Measurements from ENCODE around the gene CSPG5. TPM values are rescaled to one million over a fixed set of nuclear protein-coding genes. Genes with fewer than 3 reads are reported as not detected.

CSPG5 gene
- total RNA-seq: 0.67 TPM

GRCh38 chr3:47578691-47579632, at the start of gene CSPG5:
TSS of gene CSPG5 (minus strand) at chr3:47578865. CDS start at chr3:47578693, 172 bp downstream.
- intact Hi-C loops (cut with DNase I): no loop called here
- peak; percentile 59 for DNase-seq (ENCODE audit: low spot score)
- no peak for ATAC-seq

- ATAC-seq: no peak
- no peak for DNase-seq (ENCODE audit: low spot score)
- intact Hi-C loops (cut with DNase I): no loop called here
These were observed 49.8 kb upstream of the CSPG5 start for GRCh38 chr3:47628426-47628825.

- DNase-seq (ENCODE audit: low spot score) (no peak), ATAC-seq (no peak)
- intact Hi-C loops (cut with DNase I): no loop called here
These were observed 44.2 kb upstream of the CSPG5 start for GRCh38 chr3:47622671-47623461.

GRCh38 chr3:47617086-47618010, 38.7 kb upstream of the CSPG5 start:
- intact Hi-C loops (cut with DNase I): no loop called here
- ATAC-seq (no peak), DNase-seq (ENCODE audit: low spot score) (no peak)

GRCh38 chr3:47614788-47615187, 36.1 kb upstream of the CSPG5 start:
- intact Hi-C loops (cut with DNase I): no loop called here
- no peak for ATAC-seq

GRCh38 chr3:47613722-47614121, 35.1 kb upstream of the CSPG5 start:
- ATAC-seq: no peak
- intact Hi-C loops (cut with DNase I): no loop called here
- no peak for DNase-seq (ENCODE audit: low spot score)

More at GRCh38 chr3:47614788-47615187, 36.1 kb upstream of the CSPG5 start:
- DNase-seq (ENCODE audit: low spot score): no peak

GRCh38 chr3:47612879-47613278, 34.2 kb upstream of the CSPG5 start:
- no peak for ATAC-seq
- intact Hi-C loops (cut with DNase I): no loop called here
- no peak for DNase-seq (ENCODE audit: low spot score)

GRCh38 chr3:47612178-47612577, 33.5 kb upstream of the CSPG5 start:
- ATAC-seq (peak; percentile 80), DNase-seq (ENCODE audit: low spot score) (no peak)
- intact Hi-C loops (cut with DNase I): no loop called here

- DNase-seq (ENCODE audit: low spot score) (no peak), ATAC-seq (no peak)
- intact Hi-C loops (cut with DNase I): no loop called here
These were observed 32.9 kb upstream of the CSPG5 start for GRCh38 chr3:47611576-47611975.

- intact Hi-C loops (cut with DNase I): no loop called here
- ATAC-seq: no peak
- no peak for DNase-seq (ENCODE audit: low spot score)
These were observed 31.9 kb upstream of the CSPG5 start for GRCh38 chr3:47610583-47610982.

GRCh38 chr3:47607335-47607734, 28.7 kb upstream of the CSPG5 start:
- intact Hi-C loops (cut with DNase I): no loop called here
- no peak for ATAC-seq

GRCh38 chr3:47606165-47606564, 27.5 kb upstream of the CSPG5 start:
- intact Hi-C loops (cut with DNase I): no loop called here
- no peak for ATAC-seq
- no peak for DNase-seq (ENCODE audit: low spot score)

More at GRCh38 chr3:47607335-47607734, 28.7 kb upstream of the CSPG5 start:
- no peak for DNase-seq (ENCODE audit: low spot score)

GRCh38 chr3:47605652-47606051, 27.0 kb upstream of the CSPG5 start:
- intact Hi-C loops (cut with DNase I): no loop called here
- ATAC-seq: no peak
- no peak for DNase-seq (ENCODE audit: low spot score)

- intact Hi-C loops (cut with DNase I): no loop called here
- ATAC-seq: no peak
- DNase-seq (ENCODE audit: low spot score): no peak
These were observed 25.5 kb upstream of the CSPG5 start for GRCh38 chr3:47604145-47604544.

- DNase-seq (ENCODE audit: low spot score) (no peak), ATAC-seq (no peak)
- intact Hi-C loops (cut with DNase I): no loop called here
These were observed 24.7 kb upstream of the CSPG5 start for GRCh38 chr3:47603332-47603731.

- ATAC-seq (peak; percentile 80), DNase-seq (ENCODE audit: low spot score) (no peak)
- intact Hi-C loops (cut with DNase I): no loop called here
These were observed 22.6 kb upstream of the CSPG5 start for GRCh38 chr3:47601281-47601680.

- intact Hi-C loops (cut with DNase I): no loop called here
- no peak for ATAC-seq
These were observed 16.1 kb upstream of the CSPG5 start for GRCh38 chr3:47594792-47595191.

GRCh38 chr3:47592066-47592795, 13.6 kb upstream of the CSPG5 start:
- no peak for ATAC-seq
- intact Hi-C loops (cut with DNase I): no loop called here
- DNase-seq (ENCODE audit: low spot score): no peak

More at GRCh38 chr3:47594792-47595191, 16.1 kb upstream of the CSPG5 start:
- no peak for DNase-seq (ENCODE audit: low spot score)
